Measurements from ENCODE around the gene CRAMP1.
A peak's percentile ranks its signal among the peaks of the same experiment; 100 is the strongest.

Gene CRAMP1

DNA sequence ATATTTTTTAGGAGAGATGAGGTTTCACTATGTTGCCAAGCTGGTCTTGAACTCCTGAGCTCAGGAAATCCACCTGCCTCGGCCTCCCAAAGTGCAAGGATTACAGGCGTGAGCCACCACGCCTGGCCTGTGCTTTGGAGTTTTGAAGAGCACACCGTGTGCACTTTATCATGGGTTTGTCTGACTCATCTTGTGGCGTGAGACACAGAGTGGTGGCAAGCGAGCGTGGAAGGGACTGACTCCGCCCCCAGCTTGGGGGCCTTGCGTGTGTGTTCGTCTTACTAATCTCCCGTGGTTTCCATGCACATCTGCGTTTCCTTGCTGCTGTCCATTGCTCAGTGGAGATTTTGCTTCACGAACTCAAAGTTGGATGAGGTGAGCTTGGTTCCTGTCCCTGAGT, 22.9 kb downstream of the CRAMP1 start:
- DNase-seq (ENCODE audit: low read depth) = no peak

DNA sequence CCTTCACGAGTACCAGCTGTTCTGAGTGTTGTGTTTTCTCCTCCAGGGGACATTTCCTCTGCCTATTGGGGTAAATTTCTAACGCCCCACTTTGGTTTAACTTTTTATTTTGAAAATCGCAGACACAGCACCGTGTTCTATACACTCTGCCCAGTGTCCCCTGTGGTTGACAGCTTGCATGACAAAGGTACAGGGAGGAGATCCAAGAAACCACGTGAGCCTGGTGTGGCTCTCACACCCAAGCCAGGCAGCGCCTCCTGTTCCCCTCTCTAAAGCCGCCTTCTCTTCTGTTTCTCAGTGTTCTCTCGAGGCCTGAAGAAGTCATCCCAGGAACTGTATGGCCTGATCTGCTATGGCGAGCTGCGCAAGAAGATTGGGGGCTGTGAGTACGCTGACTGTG, 25.4 kb downstream of the CRAMP1 start:
- no peak for DNase-seq (ENCODE audit: low read depth)

DNA sequence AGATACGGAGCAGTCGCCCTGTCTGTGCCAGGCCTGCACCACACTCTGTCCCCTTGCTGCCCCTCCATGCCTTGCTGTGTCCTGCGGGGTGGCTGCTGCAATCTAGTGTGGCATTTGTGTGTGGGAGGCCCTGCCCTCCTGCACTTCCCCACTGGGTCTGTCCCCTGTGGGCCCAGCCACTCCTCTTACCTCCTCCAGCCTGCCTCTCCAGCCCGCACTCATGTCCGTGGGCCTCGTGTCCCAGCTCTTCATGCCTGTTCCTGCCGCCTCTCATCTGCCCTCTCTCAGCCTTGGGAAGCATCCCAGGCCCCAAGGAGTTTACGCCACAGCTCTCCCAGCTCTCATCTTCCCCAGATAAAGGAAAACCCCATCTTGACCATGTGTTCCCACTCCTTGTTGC, 26.6 kb downstream of the CRAMP1 start:
- DNase-seq (ENCODE audit: low read depth) = no peak

DNA sequence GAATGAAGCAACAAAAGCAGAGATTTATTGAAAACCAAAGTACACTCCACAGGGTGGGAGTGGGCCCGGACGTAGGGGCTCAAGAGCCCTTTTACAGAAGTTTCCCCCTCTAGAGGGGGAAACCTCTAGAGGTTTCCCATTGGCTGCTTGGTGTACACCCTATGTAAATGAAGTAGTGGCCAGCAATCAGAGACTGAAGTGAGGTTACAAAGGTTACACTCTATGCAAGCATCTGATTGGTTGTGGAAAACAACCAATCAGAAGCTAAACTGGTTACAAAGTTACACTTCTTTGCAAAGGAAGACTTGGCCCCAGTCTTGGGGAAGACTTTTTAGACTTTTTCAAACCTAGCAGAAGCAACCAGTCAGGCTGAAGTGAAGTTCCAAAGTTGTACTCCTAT, 27.1 kb downstream of the CRAMP1 start:
- no peak for DNase-seq (ENCODE audit: low read depth)

DNA sequence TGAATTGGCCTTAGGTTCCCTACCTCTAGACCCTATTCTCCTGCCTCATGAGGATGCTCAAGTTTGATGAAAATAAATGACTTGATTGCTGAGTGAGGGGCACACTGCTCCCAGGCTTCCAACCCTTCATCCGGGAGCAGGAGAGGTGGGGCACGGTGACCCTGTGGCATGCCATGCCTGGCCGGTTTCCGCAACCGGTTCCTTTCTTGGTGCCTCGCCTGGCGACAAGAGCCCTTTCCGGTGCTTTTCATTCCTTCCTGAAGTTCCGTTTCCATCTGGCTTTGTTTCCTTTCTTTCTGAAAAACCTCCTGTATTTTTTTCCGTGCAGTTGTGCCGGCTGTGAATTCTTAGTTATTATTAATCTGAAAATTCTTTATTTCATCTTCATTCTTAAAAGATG, 27.7 kb downstream of the CRAMP1 start:
- no peak for DNase-seq (ENCODE audit: low read depth)

DNA sequence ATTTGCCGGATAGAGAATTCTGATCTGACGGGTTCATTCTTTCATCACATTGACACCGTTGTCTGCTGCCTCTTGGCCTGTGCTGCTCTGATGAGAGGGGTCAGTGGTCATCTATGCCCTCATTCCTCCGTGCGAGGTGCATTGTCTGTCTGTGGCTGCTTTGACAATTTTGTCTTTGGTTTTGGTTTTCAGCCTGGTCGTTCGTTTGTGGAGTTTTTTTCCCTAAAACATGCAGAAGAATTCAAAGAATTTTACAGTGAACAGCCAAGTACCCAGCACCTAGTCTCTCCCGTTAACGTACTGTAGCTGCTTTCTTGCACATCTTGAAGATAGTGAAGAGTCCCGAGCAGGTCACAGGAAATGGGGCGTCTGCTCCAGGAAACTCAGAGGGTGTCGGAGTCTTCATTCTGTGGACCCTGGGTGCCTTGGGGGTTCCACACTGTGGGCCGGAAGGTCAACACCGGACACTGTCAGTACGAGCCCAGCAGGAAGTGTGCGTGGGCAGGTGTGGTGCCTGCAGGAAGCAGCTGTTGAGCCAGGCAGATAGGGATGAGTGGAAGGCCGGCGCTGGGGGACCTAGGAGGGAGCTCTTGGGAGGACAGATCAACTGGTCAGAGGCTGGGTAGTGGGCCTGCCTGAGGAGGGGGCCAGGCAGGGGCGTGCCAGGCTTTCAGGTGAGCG, 28.2 kb downstream of the CRAMP1 start:
- no peak for DNase-seq (ENCODE audit: low read depth)

DNA sequence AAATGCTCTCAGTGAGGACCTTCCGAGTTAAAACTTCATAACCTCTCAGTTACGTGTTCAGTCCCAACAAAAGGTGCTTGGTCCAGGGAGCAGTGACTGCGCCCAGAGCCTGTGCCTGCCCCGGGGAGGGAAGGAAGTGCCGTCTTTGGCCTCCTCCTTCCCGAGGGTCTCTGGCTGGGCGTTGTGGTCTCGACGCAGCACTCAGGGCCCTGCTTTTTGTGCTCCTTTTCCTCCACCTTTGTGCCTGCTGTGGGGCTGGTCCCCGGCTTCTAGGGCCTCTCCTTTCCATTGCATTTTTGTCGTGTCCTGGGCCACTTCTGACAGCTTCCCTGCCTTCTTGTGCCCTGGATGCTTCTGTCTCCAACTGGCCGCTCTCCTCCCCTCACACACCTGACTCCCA, 29.1 kb downstream of the CRAMP1 start:
- no peak for DNase-seq (ENCODE audit: low read depth)

DNA sequence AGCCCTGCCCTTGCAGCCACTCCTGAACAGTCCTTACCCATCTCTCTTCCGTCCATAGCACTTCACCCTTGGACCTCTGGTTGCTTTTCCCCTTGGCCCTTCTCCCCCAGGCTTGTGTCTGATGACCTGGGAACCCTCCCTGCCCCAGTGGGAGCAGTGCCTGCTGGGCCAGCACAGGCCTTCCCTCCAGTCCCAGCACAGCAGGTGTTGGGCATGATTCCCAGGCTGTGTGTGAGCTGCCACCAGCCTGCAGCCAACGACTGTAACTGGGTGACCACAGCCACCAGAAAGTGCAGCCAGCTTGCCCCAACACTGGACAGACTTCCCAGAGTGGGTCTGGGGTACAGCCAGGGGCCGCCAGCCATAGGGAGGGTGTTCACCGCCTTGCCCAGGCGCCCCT, 30.0 kb downstream of the CRAMP1 start:
- no peak for DNase-seq (ENCODE audit: low read depth)

DNA sequence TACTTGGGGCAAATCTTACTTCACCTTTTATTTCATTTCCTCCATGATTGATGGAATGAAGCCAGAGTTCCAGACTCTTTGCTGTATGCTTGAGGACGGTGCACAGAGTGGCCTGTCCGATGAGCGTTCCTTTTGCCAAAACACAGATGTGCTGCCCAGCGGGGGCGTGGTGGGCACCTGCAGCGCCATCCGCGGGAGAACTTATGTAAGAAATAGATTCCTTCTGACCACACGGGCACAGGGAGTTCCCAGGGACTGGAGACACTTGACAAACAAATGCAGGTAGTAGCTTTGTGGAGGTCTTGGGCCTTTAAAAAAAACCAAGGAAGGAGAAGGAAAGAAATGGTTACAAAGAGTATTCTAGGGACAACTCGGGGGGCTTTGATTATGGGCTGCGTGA, 30.6 kb downstream of the CRAMP1 start:
- no peak for DNase-seq (ENCODE audit: low read depth)

DNA sequence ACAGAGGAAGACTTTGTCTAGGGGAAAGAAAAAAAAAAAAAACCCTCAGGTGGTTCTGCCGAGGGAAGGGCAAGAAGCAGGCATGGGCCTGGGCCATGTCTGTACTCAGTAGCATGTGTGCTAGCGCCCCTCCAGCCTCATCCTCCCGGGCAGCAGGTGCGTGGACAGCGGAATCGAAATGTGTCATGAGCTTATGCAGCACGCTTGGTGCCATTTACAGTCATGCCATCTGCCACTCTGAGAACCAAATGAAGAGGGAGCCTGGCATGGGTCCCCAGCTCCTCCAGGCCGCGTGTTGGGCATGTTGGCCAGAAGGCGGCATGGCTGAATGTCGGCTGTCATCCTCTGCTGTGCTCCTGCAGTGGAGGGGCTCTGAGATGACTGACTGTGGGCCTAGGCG, 31.4 kb downstream of the CRAMP1 start:
- DNase-seq (ENCODE audit: low read depth) = no peak

DNA sequence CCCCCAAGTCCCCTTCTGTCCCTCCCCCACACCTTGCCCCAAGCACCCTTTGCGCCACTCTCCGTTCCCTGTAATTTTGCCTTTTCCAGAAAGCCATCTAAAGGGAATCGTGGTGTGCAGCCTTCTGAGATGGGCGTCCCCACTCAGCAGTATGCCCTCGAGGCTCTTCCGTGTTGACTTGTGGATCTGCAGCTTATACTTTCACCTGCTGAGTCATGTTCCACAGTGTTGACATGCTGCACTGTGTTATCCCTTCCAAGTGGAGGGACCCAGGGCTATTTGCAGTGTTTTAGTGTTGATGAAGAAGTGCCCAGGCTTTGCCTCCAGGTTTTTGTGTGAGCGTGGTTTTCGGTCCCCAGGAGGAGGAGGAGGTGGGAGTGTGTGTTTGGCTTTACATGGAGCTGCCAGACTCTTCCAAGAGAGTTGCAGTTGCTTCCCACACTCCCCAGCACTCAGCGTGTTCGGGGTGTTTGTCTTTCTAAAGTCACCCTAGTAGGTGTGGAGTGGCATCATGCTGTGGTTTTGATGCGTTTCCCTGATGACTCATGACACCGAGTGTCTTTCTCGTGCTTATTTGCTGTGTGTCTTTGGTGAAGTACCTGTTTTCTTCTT, 33.9 kb downstream of the CRAMP1 start:
- peak; percentile 16 for DNase-seq (ENCODE audit: low read depth)

DNA sequence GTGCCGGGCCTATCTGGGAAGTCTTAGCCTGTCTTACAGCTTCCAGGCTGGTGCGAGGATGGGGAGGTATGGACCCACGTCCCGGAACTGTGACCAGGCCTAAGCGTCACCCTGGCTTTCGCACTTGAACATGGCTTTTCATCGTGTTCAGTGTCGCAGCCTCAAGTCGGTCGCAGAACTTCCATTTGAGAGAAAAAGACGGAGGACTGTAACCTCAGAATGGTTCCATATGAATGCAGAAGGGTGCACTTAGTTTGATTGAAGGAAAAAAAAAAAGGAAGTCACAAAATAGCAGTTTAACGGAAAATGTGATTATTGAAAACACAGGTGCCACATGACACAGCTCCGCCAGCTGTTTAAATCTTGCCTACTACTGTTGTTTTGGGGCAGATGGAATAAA, 35.7 kb downstream of the CRAMP1 start:
- no peak for DNase-seq (ENCODE audit: low read depth)

DNA sequence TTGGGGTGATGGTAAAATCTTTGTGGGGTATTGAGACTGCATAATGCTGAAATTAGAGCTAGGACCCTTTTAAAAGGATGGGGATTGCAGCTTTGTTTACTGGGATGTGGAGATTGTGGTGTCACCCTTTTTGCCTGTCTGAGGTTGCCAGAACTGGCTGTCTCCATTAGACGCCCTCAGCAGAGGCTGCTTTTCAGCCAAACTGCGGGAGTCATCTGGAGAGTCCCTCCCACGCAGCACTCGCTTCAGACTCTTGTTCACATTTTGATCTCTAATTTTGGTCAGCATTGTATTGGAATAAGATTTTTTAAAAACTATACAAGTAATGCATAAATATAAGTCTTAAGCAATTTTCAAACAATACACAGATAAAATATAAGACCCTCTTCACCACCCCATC, 38.0 kb downstream of the CRAMP1 start:
- no peak for DNase-seq (ENCODE audit: low read depth)

DNA sequence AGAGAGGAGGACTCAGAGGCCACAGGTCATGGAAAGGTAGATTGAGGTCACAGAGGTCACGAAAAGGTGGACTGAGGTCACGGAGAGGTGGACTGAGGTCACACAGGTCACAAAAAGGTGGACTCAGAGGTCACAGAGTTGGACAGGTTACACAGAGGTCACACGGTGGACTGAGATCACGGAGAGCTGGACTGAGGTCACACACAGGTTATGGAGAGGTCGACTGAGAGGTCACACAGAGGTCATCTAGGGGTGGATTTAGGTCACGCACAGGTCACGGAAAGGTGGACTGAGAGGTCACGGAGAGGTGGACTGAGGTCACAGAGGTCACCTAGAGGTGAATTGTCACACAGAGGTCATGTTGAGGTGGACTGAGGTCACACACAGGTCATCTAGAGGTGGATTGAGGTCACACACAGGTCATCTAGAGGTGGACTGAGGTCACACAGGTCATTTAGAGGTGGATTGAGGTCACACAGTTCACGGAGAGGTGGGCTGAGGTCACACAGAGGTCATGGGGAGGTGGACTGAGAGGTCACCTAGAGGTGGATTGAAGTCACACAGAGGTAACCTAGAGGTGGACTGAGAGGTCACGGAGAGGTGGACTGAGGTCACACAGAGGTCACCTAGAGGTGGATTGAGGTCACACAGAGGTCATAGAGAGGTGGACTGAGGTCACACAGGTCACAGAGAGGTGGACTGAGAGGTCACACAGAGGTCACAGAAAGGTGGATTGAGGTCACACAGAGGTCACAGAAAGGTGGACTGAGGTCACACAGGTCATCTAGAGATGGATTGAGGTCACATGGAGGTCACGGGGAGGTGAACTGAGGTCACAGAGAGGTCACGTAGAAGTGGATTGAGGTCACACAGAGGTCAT, 39.2 kb downstream of the CRAMP1 start:
- DNase-seq (ENCODE audit: low read depth) = no peak

DNA sequence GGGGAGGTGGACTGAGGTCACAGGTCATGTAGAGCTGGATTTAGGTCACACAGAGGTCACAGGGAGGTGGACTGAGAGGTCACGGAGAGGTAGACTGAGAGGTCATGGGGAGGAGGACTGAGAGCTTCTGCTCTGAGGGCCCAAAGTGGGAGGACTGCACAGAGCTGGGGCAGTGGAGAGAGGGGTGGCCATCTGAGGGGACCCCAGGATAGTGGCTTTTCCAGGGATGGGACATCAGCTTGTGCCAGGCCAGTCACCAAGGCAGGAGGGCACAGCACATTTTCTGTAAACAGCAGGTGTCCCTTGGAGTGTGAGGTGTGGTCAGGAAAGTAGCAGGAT, 39.8 kb downstream of the CRAMP1 start:
- DNase-seq (ENCODE audit: low read depth) = no peak

DNA sequence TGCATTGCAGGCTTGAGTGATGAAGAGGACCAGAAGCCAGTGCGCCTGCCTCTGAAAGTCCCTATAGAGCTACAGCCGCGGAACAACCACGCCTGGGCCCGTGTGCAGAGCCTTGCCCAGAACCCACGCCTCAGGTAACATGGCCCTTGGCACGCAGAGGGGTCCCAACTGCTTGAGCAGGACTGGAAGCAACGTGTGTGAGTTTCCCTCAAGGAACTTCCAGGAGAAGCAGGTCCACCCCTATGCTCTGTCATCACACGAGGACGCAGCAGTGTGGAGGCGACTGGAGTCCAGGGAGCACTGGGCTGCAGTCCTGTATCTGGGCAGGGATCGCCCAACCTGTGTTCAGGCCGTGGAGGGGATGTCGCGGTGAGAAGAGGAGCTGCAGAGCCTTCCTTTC, 40.9 kb downstream of the CRAMP1 start:
- no peak for DNase-seq (ENCODE audit: low read depth)

DNA sequence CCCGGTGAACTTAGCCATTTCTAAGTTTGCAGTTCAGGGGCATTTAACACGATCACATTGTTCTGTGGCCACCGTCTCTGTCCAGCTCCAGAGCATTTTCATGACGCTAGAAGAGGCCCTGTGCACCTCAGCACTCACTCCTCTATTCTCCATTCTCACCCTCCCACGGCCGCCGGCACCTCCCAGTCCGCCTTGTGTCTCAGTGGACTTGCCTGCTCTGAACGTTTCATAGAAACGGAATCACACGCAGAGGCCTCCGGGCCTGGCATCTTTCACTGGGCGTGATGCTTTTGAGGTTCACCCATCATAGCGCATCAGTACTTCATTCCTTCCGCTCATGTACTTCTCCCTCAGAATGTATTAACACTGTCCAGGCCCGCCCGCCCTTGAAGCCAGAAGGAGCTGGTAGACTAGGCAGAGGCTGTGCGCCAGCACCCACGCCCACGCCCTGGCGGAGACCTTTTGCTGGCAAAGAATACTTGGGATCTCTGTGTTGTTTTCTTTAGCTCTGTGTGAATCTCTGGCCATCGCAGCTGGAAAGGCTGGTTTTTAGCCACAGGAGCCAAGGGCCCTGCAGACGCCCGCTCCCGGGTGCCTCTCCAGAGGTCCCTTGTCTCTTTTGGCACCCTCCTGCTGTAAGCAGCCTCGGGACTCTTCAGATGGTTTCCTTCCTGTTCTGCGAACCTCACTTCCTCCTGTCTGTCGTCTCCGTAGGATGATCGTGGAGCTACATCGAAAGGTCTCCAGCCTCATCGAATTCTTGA, 42.5 kb downstream of the CRAMP1 start:
- no peak for DNase-seq (ENCODE audit: low read depth)

DNA sequence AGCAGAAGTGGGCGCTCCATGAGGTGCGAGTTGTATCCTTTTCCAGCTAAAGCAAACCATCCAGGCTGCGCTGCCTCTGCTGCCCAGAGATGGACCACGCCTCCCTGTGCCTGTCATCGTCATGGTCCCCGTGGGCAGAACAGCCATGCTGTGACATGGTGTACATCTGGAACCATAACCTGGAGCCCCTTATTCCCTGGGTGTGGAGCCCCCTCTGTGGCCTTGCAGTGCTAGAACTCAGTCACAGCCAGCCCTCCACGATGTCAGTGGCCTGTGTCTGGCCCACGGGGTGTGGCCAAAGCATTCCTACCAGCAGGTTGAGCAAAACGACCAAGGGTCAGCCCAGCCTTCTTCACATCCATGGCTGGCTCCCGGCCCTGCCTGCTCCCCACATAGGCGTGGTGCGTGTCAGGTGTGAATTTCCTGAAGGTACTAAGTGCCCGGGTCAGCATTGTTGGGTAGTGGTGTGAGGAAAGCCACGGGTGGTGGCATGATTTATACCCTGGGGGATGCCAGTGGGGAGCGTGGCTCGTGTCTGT, 43.2 kb downstream of the CRAMP1 start:
- no peak for DNase-seq (ENCODE audit: low read depth)

DNA sequence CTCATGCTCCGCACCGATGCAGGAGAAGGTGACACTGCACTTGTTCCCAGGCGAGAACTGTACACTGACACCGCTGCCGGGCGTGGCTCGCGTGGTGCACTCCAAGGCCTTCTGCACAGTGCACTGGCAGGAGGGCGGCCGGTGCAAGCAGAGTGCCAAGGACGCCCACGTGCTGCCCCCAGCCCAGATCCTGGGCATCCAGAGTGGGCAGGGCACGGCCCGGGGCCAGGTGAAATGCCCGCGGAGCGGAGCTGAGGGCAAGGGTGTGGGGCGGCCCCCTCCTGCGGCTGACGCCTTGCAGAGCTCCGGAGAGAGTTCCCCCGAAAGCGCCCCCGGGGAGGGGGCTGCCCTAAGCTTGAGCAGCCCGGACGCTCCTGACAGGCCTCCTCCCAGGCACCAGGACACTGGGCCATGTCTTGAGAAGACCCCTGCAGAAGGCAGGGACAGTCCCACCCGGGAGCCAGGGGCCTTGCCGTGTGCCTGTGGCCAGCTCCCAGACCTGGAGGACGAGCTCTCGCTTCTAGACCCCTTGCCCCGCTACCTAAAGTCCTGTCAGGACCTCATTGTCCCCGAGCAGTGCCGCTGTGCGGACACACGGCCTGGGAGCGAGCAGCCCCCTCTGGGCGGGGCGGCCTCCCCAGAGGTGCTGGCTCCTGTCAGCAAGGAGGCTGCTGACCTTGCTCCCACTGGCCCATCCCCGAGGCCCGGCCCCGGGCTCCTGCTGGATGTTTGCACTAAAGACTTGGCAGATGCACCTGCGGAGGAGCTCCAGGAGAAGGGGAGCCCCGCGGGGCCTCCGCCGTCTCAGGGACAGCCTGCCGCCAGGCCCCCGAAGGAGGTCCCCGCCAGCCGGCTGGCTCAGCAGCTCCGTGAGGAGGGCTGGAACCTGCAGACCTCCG, 44.0 kb downstream of the CRAMP1 start:
- no peak for DNase-seq (ENCODE audit: low read depth)

DNA sequence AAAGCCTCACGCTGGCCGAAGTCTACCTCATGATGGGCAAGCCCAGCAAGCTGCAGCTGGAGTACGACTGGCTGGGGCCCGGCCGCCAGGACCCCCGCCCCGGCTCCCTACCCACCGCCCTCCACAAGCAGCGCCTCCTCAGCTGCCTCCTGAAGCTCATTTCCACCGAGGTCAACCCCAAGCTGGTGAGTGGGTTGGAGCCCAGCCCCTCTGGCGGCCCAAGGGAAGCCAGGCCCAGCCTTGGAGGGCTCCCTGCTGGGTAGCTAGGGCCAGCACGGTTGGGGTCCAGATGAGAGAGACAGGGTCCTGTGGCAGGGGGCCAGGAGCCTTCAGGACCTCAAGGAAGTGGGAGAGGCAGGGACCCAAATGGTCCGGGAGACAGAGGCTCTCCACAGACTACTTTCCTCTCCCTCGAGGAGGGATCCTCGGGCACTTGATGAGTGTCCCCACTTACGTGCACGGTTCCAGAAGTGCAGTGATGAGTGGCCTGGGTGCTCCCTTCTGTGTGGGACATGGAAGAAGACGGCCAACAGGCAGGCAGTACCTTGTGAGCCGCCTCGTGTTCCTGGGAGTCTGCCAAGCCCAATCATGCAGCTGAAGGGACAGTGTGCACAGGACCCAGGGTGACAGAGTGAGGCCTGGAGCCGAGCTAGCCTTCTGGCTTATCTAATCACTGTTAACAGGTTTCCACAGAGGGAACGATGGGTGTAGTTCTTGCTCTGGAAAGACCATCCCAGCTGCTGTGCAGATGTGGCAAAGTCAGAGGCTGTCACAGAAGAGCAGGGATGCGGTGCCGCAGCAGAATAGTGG, 44.9 kb downstream of the CRAMP1 start:
- DNase-seq (ENCODE audit: low read depth) = no peak
